Right ventricle myocardium inferior (tissue), 1 donor: ENCODE measurements around the gene TUBB4B. TPM values are rescaled to one million over a fixed set of nuclear protein-coding genes. Genes with fewer than 3 reads are reported as not detected.
"Not testable (repeated sequence)": the region's sequence is repeated elsewhere in the genome, so short reads cannot be mapped to it uniquely, and the experiment has no call there.

Experiments
- ATAC-seq: fragments of 200-7000 bp; cut with Tn5 transposase; one replicate; pipeline ENCODE4 v1.9.1; 2020; ENCODE audit warnings: mild to moderate bottlenecking, moderate library complexity
- DNase-seq: peaks from one replicate; pipeline ENCODE4 v3.0.0; 2021; ENCODE audit errors: missing footprints
- intact Hi-C: fragments of 100-400 bp; cut with DNase I; formaldehyde crosslinking; loops from one replicate; pipeline ENCODE4 v1.11.0; 2022
- total RNA-seq: library from RNA; stranded (reverse); fragmentation: NEBNext Ultra II Directional; extraction: Animal tissue kit (Norgen Biotek cat#: 25700); gene quantifications from one replicate; pipeline ENCODE4 v1.2.1, GENCODE V29; 2021
- donor health status: DM: no; HTN: yes; CAD: no; lungs with severe emphysema.

TUBB4B gene
- total RNA-seq, 1 donor from 2014 or later: 620 TPM

DNA sequence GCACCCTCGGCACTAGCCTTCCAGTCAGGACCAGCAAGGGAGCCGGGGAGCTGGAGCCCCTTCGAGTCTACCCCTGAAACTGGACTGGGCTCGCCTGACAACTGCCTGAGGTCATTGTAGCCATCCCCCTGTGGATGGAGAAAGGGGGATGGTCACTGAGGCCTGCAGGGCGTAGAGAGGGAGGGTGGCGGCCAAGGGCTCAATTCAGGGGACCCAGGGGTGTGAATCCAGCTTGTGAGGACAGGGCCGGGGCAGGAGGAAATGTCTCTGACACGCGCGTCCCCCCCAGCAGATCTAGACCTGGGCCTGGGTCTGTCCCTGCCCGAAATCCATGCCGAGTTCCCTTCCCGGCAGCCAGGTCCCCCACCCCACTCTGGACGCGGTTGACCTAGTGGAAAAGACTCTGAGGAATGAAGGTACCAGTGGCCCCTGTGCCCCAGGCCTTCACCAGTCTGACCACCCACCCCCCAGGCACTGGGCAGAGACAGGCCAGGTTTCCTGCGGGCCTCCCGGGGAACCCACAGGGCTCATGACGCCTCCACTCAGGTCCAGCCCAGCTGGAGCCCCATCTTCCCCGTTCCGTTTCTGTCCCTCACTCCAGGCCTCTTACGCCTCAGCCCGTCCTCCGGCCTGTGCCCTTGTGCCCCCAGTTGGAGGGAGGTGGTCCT, 9.6 kb upstream of the TUBB4B start:
- DNase-seq (no peak), ATAC-seq (no peak)
- intact Hi-C loops: no loop called here

DNA sequence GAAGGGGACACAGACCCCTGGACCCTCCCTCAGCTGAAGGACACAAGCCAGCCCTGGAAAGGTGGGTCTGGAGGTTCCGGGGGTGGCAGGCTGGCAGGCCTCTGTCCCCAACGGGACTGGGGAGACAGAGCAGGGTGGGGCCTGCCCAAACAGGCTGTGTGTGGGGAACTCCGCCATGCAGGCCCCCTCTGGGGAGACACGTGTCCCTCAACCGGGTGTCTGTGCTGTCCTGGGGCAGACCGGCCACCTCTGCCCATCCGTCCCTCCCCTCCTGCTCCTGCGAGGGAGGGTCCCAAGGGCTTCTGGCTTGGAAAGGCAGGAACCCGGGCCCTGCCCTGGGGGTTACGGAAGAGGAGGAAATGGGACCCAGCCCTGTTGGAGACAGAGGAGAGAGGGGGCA, 9.0 kb upstream of the TUBB4B start:
- intact Hi-C loops: no loop called here
- no peak for ATAC-seq

DNA sequence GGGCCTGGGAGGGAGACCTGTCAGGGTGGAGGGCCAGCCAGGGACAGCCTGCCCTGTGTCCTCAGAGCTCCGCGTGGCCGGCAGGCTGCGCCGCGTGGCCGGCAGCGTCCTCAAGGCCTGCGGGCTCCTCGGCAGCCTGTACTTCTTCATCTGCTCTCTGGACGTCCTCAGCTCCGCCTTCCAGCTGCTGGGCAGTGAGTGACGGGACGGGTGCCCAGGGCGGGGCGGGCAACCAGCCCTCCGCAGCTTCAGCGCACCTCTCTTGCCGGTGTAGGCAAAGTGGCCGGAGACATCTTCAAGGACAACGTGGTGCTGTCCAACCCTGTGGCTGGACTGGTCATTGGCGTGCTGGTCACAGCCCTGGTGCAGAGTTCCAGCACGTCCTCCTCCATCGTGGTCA, 8.6 kb upstream of the TUBB4B start:
- DNase-seq: no peak
- no peak for ATAC-seq
- intact Hi-C loops: no loop called here

More for the DNA sequence above, 9.0 kb upstream of the TUBB4B start:
- no peak for DNase-seq

DNA sequence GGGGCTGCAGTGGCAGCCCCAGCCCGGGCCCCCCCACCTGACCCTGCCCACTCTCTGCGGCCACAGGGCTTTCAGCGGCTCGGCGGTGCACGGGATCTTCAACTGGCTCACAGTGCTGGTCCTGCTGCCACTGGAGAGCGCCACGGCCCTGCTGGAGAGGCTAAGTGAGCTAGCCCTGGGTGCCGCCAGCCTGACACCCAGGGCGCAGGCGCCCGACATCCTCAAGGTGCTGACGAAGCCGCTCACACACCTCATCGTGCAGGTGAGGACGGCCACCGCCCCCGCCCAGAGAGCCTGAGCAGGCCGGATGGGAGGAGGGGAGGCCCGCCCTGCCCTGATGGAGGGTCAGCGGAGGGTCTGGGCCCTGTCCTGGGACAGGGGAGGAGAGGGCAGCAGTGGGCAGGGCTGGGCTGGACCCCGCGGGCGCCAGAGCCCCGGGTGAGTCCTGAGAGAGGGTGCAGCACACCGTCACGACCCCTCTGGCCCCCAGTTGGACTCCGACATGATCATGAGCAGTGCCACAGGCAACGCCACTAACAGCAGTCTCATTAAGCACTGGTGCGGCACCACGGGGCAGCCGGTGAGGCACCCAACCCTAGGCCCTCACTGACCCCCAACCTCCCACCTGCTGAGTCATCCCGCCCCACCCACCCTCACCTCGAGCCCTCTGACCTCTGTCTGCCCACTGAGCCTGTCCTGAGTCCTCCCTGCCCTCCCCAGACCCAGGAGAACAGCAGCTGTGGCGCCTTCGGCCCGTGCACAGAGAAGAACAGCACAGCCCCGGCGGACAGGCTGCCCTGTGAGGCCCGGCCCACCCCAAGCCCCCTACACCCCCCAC, 7.7 kb upstream of the TUBB4B start:
- intact Hi-C loops: no loop called here
- ATAC-seq: no peak
- DNase-seq: no peak

DNA sequence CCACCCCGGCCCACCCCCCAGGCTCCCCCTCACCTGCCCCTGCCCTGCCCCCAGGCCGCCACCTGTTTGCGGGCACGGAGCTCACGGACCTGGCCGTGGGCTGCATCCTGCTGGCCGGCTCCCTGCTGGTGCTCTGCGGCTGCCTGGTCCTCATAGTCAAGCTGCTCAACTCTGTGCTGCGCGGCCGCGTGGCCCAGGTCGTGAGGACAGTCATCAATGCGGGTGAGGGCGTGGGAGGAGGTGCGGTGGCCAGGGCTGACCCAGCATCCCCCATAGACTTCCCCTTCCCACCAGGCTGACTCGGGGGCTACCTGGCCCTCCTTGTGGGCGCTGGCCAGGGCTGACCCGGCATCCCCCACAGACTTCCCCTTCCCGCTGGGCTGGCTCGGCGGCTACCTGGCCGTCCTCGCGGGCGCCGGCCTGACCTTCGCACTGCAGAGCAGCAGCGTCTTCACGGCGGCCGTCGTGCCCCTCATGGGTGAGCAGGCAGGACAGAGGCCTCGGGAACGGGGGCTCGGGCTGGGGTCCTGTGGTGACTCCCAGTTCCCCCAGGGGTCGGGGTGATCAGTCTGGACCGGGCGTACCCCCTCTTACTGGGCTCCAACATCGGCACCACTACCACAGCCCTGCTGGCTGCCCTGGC, 6.9 kb upstream of the TUBB4B start:
- intact Hi-C loops: no loop called here
- ATAC-seq (no peak), DNase-seq (no peak)

DNA sequence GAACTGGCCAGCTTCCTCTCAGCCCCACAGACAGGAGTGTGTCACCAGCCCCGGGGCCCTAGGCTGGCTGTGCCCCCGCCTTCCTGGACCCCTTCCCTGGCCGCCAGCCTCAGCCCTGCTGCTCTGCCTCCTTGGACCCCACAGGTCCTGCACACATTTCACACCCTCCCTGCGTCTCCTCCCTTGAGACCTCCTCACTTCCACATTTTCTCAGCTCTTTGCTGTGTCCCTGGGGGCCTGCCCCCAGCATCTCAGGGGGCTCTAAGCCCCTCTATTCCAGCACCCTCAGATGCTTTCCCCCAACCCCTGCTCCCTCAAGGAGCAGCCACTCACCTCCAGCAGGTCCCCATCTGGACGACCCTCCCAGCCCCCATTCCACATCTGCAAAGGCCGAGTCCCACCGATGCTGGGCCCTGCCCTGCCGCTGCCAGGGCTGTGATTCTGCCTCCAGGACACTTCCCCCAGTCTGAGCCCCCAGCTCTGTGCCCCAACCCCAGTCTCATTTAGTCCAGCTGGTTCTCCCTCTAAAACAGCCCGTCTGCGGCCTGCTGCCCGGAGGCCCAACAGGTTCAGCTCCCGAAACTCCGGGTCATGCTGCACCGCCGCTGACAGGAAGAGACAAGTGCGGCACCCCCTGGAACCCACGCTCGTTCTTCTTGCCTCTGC, 6.2 kb upstream of the TUBB4B start:
- intact Hi-C loops: loop anchor here (5.0 kb wide), 1 partner anchor 48 kb away; the partner anchor contains the start of genes ANAPC2 and SSNA1
- no peak for DNase-seq
- no peak for ATAC-seq

DNA sequence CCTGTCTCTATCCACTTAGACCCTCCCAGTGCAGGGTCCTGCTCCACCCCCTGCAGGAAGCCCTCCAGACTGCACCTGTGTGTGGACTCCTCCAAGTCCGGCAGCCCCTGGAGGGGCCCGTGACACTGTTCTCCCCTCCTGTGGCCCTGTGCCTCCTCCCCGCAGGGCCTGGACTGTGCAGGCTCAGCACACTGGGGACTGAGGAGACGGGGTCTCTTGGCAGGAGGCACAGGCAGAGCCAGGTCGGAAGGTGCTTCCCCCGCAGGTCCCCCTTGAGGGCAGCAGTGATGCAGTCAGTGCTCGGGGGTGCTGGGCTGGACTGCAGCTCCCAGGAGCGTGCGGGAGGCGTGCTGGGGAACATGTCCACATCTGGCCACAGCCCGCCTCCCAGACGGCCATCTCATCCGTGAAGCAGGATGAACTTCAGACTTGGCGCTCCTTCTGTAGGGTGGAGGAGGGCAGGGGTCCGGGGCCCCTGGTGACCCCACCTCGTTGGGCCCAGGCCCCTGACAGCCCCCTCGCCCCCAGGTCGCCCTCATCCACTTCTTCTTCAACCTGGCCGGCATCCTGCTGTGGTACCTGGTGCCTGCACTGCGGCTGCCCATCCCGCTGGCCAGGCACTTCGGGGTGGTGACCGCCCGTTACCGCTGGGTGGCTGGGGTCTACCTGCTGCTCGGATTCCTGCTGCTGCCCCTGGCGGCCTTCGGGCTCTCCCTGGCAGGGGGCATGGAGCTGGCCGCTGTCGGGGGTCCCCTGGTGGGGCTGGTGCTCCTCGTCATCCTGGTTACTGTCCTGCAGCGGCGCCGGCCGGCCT, 5.5 kb upstream of the TUBB4B start:
- DNase-seq (no peak), ATAC-seq (no peak)
- intact Hi-C loops: loop anchor here (5.0 kb wide), 1 partner anchor 48 kb away; the partner anchor contains the start of genes ANAPC2 and SSNA1

DNA sequence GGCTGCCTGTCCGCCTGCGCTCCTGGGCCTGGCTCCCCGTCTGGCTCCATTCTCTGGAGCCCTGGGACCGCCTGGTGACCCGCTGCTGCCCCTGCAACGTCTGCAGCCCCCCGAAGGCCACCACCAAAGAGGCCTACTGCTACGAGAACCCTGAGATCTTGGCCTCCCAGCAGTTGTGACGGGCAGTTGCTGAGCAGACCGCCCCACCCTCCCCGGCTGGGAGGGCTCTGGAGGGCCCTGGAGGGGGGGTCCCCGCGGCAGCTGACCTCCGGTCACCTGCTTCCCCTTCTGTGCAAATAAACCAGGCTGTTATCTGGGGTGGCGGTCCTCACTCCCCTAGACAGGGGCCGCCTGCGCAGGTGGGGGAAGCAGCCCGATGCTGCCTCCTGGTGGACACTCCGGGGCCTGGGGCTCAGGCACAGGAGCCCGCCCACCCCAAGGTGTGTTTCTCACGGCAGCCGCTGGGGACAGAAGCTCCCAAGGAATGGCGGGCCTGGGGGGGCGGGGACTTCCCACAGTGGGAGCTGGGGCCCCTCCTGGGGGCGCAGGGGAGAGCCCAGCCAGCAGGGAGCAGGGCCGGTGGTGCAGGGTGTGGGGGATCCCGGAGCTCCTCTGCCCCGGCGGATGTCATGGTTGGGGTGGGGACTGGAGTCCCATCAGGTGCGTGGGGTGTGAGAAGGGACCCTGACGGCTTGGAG, 4.7 kb upstream of the TUBB4B start:
- ATAC-seq: peak; percentile 29
- DNase-seq: peak; percentile 92
- intact Hi-C loops: loop anchor here (5.0 kb wide), 1 partner anchor 49 kb away; the partner anchor contains the start of genes ANAPC2 and SSNA1

DNA sequence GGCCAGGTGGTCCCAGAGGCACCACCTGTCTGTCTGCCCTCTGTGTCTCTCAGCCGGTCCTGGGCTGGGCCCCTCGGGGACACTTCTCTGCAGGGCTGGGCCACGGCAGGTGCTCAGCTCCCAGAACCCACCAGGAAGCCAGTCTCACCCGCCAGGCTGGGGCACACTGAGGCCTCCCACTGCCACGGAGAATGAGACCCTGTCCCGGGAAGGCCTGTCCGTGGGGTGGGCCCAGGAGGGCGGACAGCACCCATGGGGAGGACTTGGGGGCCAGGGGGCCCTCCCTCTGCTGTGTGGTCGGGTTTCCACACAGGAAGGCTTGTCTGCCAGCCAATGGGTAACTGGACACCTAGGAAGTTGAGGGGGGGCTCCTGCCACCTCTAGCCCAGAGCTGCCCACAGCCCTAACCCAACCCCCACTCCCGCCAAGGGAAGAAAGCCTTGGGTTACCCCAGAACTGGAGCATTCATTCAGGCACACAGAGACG, 4.1 kb upstream of the TUBB4B start:
- ATAC-seq: no peak
- DNase-seq: no peak
- intact Hi-C loops: loop anchor here (5.0 kb wide), 1 partner anchor 50 kb away; the partner anchor contains the start of genes ANAPC2 and SSNA1

DNA sequence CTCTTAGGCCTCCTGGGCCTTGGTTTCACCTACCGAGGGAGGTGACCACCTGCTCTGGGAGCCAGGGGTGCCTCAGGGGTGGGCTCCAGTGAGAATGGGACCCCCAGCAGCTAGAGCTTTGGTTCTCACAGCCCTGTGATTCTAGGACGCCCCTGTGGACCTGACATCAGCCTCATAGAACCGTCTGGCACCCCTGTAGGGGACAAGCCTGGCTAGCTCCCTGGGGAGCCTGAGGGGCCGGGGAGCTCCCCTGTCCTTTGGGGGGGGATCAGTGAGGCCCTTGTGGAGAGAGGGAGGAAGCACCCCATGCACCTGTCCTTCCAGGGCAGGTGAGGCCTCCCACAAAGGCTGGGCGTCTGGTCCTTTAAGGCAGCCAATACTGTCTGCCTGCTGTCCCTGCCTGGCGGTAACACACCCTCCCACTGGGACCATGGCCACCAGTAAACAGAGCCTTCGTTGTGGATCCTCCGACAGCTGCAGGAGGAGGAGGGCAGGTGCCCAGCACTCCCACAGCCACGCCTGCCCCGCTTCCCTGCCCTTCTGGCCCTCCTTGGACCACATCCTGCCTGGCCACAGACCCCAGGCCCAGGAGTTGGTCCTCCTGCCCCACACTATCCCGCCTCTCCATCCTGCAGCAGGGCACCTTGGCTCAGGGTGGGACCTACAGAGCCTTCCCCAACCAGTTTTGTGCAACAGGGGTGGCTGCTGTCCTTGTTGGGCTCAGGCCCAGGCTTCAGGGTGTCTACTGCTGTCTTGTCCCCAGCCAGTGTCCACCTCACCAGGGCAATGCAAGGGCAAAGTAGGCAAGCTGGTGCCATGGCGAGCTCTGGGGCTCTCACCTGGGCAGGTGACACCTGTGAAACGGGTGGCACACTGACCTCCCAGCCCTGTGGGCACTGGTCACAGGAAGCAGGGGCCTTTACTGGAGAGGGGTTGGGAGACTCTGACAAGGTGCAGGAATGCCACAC, 3.0 kb upstream of the TUBB4B start:
- DNase-seq (no peak), ATAC-seq (no peak)
- intact Hi-C loops: loop anchor here (5.0 kb wide), 1 partner anchor 51 kb away; the partner anchor contains the start of genes ANAPC2 and SSNA1

DNA sequence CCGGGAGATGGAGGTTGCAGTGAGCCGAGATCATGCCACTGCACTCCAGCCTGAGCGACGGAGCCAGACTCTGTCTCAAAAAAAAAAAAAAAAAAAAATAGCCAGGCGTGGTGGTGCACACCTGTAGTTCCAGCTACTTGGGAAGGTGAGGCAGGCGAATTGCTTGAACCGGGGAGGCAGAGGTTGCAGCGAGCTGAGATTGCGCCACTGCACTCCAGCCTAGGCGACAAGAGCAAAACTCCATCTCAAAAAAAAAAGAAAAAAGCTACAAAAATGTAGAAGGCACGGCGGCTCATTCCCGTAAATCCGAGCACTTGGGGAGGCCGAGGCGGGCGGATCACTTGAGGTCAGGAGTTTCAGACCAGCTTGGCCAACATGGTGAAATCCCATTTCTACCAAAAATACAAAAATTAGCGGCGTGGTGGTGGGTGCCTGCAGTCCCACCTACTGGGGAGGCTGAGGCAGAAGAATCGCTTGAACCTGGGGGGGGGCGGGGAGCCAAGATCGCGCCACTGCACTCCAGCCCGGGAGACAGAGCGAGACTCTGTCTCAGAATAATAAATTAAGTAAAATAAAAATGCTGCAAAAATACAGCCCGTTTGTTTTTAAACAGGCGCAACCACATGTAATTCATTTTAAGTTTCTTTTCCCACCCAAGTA, 1.4 kb upstream of the TUBB4B start:
- ATAC-seq, DNase-seq: not testable (repeated sequence)
- intact Hi-C loops: loop anchor here (2.0 to 5.0 kb wide), 3 partner anchors 37 to 61 kb away; partner anchors contain the start of genes ANAPC2, SSNA1 and TOR4A

DNA sequence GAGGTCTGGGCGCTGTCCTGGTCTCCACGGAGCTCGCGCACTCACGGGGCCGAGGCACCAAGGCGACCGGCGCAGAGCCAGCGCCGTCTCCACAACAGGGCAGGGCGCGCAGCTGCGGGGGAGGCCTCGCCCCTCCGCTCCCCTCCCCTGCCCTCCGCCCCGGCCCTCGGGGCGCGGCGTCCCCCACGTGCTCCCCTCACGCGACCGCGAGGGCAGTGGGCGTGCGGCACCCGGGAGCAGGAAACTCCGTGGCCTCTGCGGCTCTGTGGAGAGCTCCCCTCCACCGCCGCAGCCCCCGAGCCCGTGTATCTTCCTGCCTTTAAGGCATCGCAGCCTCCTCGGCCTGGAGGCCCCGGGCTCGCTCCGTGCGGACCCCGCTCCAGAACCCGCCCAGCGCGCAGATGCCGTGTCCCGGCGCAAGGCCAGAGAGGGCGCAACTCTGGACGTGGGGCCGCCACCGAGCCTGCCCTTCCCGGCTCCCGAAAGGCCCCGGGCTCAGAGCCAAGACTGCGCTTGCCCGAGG, 708 bp upstream of the TUBB4B start:
- DNase-seq (peak; percentile 91), ATAC-seq (peak; percentile 70)
- intact Hi-C loops: loop anchor here (2.0 kb wide), 2 partner anchors 36 to 60 kb away; partner anchors contain the start of gene TOR4A

DNA sequence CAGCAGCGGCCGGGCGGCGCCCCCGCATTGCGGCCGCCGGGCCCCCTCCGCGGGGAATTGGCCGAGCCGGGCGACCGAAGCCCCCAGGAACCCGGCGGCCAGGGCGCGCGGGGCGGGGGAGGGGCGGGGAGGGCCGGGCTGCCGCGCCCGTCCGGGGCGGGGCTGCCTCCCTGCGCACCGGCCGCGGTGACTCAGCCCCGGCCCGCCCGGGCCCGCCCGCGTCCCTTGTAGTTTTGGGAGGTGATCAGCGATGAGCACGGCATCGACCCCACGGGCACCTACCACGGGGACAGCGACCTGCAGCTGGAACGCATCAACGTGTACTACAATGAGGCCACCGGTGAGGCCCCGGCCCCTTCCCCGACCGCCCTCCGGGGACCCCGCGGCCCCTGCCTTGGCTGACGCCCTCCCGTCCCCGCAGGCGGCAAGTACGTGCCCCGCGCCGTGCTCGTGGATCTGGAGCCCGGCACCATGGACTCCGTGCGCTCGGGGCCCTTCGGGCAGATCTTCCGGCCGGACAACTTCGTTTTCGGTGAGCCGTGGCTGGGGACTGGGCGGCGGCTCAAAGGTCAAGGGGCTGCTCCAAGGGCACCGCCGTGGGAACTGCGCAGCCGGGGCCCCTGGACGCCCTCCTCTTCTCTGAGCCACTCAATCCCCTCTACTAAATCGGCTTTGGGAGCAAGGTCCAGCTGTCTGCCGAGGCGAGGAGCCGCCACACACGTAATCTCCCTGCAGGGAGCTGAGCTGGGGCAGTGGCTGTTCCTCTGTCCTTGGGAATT, 592 bp downstream of the TUBB4B start:
- intact Hi-C loops: loop anchor here (2.0 kb wide), 2 partner anchors 35 to 59 kb away; partner anchors contain the start of gene TOR4A
- DNase-seq (peak; percentile 87), ATAC-seq (no peak)
